Tibial nerve (tissue), 3 donors: Measurements from ENCODE around the gene ARMC3.

ENCODE experiments used
- POLR2A ChIP-seq, 2 donors: fragments of 450-650 bp; IDR thresholded peaks; one replicate each; pipeline ENCODE4 v1.6.1; 2017; ENCODE audit warnings: antibody characterized with exemption in 2 of 2, mild to moderate bottlenecking in 2 of 2, moderate library complexity in 2 of 2
- TF ChIP-seq, protein P1 (sequence below), 5 experiments: fragments of 200-600 bp in 3 of 5; fragments of 450-650 bp in 2 of 5; sonication (generic) in 3 of 5; IDR thresholded peaks; one replicate each; pipeline ENCODE4 v1.5.1; 2016 to 2019; ENCODE audit warnings: antibody characterized with exemption in 5 of 5, mild to moderate bottlenecking in 3 of 5, moderate library complexity in 2 of 5

DNA sequence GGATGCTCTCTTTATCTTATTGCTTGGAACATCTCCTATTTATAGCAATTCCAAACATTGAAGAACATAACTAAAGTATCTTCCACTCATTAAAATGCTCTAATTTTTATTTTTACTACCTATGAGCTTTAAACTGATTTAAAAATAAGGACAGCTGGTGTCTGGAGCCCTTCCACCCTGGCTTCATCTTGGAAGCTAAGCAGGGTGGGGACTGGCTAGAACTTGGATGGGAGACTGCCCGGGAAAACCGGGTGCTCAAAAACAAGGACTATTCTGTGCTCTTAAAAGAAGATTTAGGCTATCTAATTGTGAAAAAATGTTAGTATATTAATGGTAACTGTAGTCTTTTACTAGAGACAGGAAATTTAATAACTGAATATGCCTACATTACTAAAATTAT, 69.2 kb downstream of the ARMC3 start:
- TF ChIP-seq, protein P1, sequence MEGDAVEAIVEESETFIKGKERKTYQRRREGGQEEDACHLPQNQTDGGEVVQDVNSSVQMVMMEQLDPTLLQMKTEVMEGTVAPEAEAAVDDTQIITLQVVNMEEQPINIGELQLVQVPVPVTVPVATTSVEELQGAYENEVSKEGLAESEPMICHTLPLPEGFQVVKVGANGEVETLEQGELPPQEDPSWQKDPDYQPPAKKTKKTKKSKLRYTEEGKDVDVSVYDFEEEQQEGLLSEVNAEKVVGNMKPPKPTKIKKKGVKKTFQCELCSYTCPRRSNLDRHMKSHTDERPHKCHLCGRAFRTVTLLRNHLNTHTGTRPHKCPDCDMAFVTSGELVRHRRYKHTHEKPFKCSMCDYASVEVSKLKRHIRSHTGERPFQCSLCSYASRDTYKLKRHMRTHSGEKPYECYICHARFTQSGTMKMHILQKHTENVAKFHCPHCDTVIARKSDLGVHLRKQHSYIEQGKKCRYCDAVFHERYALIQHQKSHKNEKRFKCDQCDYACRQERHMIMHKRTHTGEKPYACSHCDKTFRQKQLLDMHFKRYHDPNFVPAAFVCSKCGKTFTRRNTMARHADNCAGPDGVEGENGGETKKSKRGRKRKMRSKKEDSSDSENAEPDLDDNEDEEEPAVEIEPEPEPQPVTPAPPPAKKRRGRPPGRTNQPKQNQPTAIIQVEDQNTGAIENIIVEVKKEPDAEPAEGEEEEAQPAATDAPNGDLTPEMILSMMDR (IDR thresholded peaks at IDR 0.05), result no peak
- TF ChIP-seq POLR2A (IDR thresholded peaks at IDR 0.05), result no peak
